H1 (cell line): ENCODE data around the gene UBE2D2. TPM values are rescaled to one million over a fixed set of nuclear protein-coding genes. Genes with fewer than 3 reads are reported as not detected.

ENCODE experiments used
- CTCF ChIA-PET: fragments of 300-600 bp; sonication (Branson Sonifier 250); formaldehyde crosslinking; loops from one replicate; lab custom pipeline; 2021; ENCODE audit not compliant: partially characterized antibody; lab: Charles Lee
- POLR2A ChIA-PET: fragments of 300-600 bp; sonication (Branson Sonifier 250); formaldehyde crosslinking; loops from one replicate; lab custom pipeline; 2021; ENCODE audit warnings: inconsistent platforms; ENCODE audit not compliant: partially characterized antibody; lab: Charles Lee
- DNase-seq, 2 experiments: peaks; one replicate each; pipeline versions ENCODE4 v3.0.0 to v3.0.0-alpha.2; 2010 to 2022; ENCODE audit warnings: low spot score in 2 of 2, low read depth in 1 of 2, mixed read lengths in 1 of 2
- FAIRE-seq: peaks from 2 replicates; lab custom pipeline; 2011; peaks lifted over from hg19 to GRCh38; lab: Jason Lieb, UNC
- H2AFZ ChIP-seq: 2 replicates; pipeline ENCODE4 v1.8.1; 2012; ENCODE audit warnings: low read length, inconsistent platforms
- H2AK5ac ChIP-seq: 2 replicates; pipeline ENCODE4 v1.6.1; 2013; ENCODE audit warnings: low read depth, low read length
- H2BK120ac ChIP-seq: replicated peaks from 2 replicates; pipeline ENCODE3; 2013; ENCODE audit warnings: low read depth, low read length, inconsistent platforms
- H2BK12ac ChIP-seq: 2 replicates; pipeline ENCODE4 v1.6.1; 2013; ENCODE audit warnings: low read depth, low read length
- H2BK15ac ChIP-seq: 2 replicates; pipeline ENCODE4 v1.6.1; 2013; ENCODE audit warnings: low read length
- H2BK20ac ChIP-seq: 2 replicates; pipeline ENCODE4 v1.6.1; 2013; ENCODE audit warnings: low read length
- H2BK5ac ChIP-seq: 2 replicates; pipeline ENCODE4 v1.6.1; 2013; ENCODE audit warnings: low read depth, low read length
- H3K14ac ChIP-seq: 2 replicates; pipeline ENCODE4 v1.6.1; 2013; ENCODE audit warnings: inconsistent platforms; ENCODE audit not compliant: insufficient read length
- H3K18ac ChIP-seq: 2 replicates; pipeline ENCODE4 v1.6.1; 2013; ENCODE audit warnings: low read length; ENCODE audit errors: extremely low read depth
- H3K23ac ChIP-seq: 2 replicates; pipeline ENCODE4 v1.6.1; 2013; ENCODE audit warnings: inconsistent platforms; ENCODE audit not compliant: insufficient read length
- H3K23me2 ChIP-seq: 2 replicates; pipeline ENCODE4 v1.6.1; 2013; ENCODE audit warnings: low read depth, low read length
- H3K27ac ChIP-seq: 2 replicates; pipeline ENCODE4 v1.6.1; 2011; ENCODE audit warnings: low read depth, low read length, inconsistent platforms
- H3K27me3 ChIP-seq, 4 experiments: replicated peaks in 1 of 4; 1 replicate in 1 of 4; 2 replicates in 3 of 4; pipeline versions ENCODE4 v1.6.1 to v1.8.1; 2011 to 2013; ENCODE audit warnings: low read length in 3 of 4, mild to moderate bottlenecking in 3 of 4, inconsistent platforms in 2 of 4, mixed read lengths in 2 of 4, moderate library complexity in 1 of 4; ENCODE audit not compliant: control insufficient read depth in 3 of 4, insufficient read depth in 3 of 4; ENCODE audit errors: extremely low read depth in 1 of 4
- H3K36me3 ChIP-seq, 4 experiments: 2 replicates each; pipeline versions ENCODE4 v1.6.1 to v1.8.1; 2011 to 2013; ENCODE audit warnings: mild to moderate bottlenecking in 4 of 4, low read length in 3 of 4, moderate library complexity in 2 of 4, control low read depth in 1 of 4, inconsistent platforms in 1 of 4; ENCODE audit not compliant: insufficient read depth in 4 of 4, control insufficient read depth in 2 of 4
- H3K4ac ChIP-seq: replicated peaks from 2 replicates; pipeline ENCODE3; 2013; ENCODE audit warnings: low read length, low read depth, mixed read lengths, inconsistent platforms; ENCODE audit not compliant: insufficient read length
- H3K4me1 ChIP-seq, 4 experiments: replicated peaks in 1 of 4; 1 replicate in 1 of 4; 2 replicates in 3 of 4; pipeline versions ENCODE4 v1.6.1 to v1.8.1; 2011 to 2013; ENCODE audit warnings: low read length in 3 of 4, inconsistent platforms in 2 of 4, mixed read lengths in 1 of 4; ENCODE audit not compliant: insufficient read depth in 4 of 4, control insufficient read depth in 3 of 4
- H3K4me2 ChIP-seq, 2 experiments: 2 replicates each; pipeline versions ENCODE4 v1.6.1 to v1.8.1; 2011 to 2013; ENCODE audit warnings: low read depth in 2 of 2, low read length in 2 of 2, control low read depth in 1 of 2, inconsistent platforms in 1 of 2, mild to moderate bottlenecking in 1 of 2; ENCODE audit not compliant: insufficient read depth in 1 of 2
- H3K4me3 ChIP-seq, 4 experiments: fragments of 200-600, 300-600 bp in 1 of 4; sonication (generic), shearing (Covaris generic), sonication (Bioruptor Twin) in 1 of 4; 2 replicates each; pipeline versions ENCODE4 v1.5.1 to v1.8.1; 2011 to 2016; ENCODE audit warnings: low read length in 4 of 4, low read depth in 3 of 4, control low read depth in 2 of 4, inconsistent platforms in 2 of 4, mild to moderate bottlenecking in 2 of 4, mixed read lengths in 1 of 4, moderate library complexity in 1 of 4; ENCODE audit not compliant: insufficient read depth in 2 of 4; ENCODE audit errors: extremely low read depth in 1 of 4
- H3K56ac ChIP-seq: replicated peaks from 2 replicates; pipeline ENCODE3; 2013; ENCODE audit warnings: low read depth, mild to moderate bottlenecking, mixed read lengths, low read length, inconsistent platforms; ENCODE audit not compliant: insufficient read length
- H3K79me1 ChIP-seq: 2 replicates; pipeline ENCODE4 v1.6.1; 2013; ENCODE audit warnings: low read depth, low read length, control low read depth
- H3K79me2 ChIP-seq, 2 experiments: 2 replicates each; pipeline versions ENCODE4 v1.6.1 to v1.8.1; 2012 to 2013; ENCODE audit warnings: low read length in 2 of 2, mild to moderate bottlenecking in 2 of 2, inconsistent platforms in 1 of 2; ENCODE audit not compliant: insufficient read depth in 2 of 2, control insufficient read depth in 1 of 2
- H3K9ac ChIP-seq, 4 experiments: replicated peaks in 1 of 4; 1 replicate in 1 of 4; 2 replicates in 3 of 4; pipeline versions ENCODE4 v1.6.1 to v1.8.1; 2011 to 2013; ENCODE audit warnings: low read depth in 3 of 4, low read length in 3 of 4, control low read depth in 2 of 4, mild to moderate bottlenecking in 2 of 4, moderate library complexity in 2 of 4, inconsistent platforms in 1 of 4; ENCODE audit errors: extremely low read depth in 1 of 4
- H3K9me3 ChIP-seq, 2 experiments: 2 replicates each; pipeline versions ENCODE4 v1.6.1 to v1.8.1; 2012 to 2013; ENCODE audit warnings: mild to moderate bottlenecking in 2 of 2, moderate library complexity in 2 of 2, control low read depth in 1 of 2, inconsistent platforms in 1 of 2, low read depth in 1 of 2, low read length in 1 of 2, mixed read lengths in 1 of 2; ENCODE audit not compliant: insufficient read depth in 2 of 2
- H4K20me1 ChIP-seq, 2 experiments: replicated peaks in 1 of 2; 2 replicates each; pipeline versions ENCODE3 to v1.8.1; 2011 to 2013; ENCODE audit warnings: inconsistent platforms in 2 of 2, low read length in 2 of 2, mild to moderate bottlenecking in 1 of 2; ENCODE audit not compliant: insufficient read depth in 2 of 2, control insufficient read depth in 1 of 2
- H4K5ac ChIP-seq: 2 replicates; pipeline ENCODE4 v1.6.1; 2013; ENCODE audit warnings: low read length, low read depth, mixed read lengths, inconsistent platforms; ENCODE audit not compliant: insufficient read length
- H4K8ac ChIP-seq: 2 replicates; pipeline ENCODE4 v1.8.0; 2013; ENCODE audit warnings: mild to moderate bottlenecking, moderate library complexity, low read length, inconsistent platforms; ENCODE audit not compliant: insufficient read depth; ENCODE audit errors: extremely low read depth
- H4K91ac ChIP-seq: replicated peaks from 2 replicates; pipeline ENCODE3; 2013; ENCODE audit warnings: low read length, mixed read lengths, inconsistent platforms; ENCODE audit not compliant: insufficient read length
- BCL11A ChIP-seq, 2 experiments: IDR thresholded peaks; one replicate each; pipeline ENCODE4 v1.6.1; 2011; ENCODE audit warnings: low read depth in 2 of 2, low read length in 2 of 2, mild to moderate bottlenecking in 2 of 2
- CBX8 ChIP-seq: fragments of 300-800, 300-1000 bp; sonication (generic); IDR thresholded peaks from 2 replicates; pipeline ENCODE4 v1.7.1; 2016; ENCODE audit warnings: low read depth, low read length, borderline replicate concordance
- GABPA ChIP-seq: IDR thresholded peaks from 2 replicates; pipeline ENCODE4 v1.6.1; 2011; ENCODE audit warnings: mild to moderate bottlenecking, low read length, moderate library complexity, borderline replicate concordance; ENCODE audit not compliant: insufficient read depth
- HDAC2 ChIP-seq, 2 experiments: fragments of 300-600 bp in 1 of 2; sonication (generic) in 1 of 2; IDR thresholded peaks; 2 replicates each; pipeline ENCODE4 v1.6.1; 2011 to 2012; ENCODE audit warnings: low read depth in 2 of 2, low read length in 2 of 2, mild to moderate bottlenecking in 2 of 2, moderate library complexity in 2 of 2, borderline replicate concordance in 1 of 2, inconsistent platforms in 1 of 2
- KDM1A ChIP-seq: fragments of 200-600, 300-600 bp; sonication (generic); IDR thresholded peaks from 2 replicates; pipeline ENCODE4 v1.7.1; 2016; ENCODE audit warnings: mild to moderate bottlenecking, low read length, borderline replicate concordance
- MAX ChIP-seq: IDR thresholded peaks from 2 replicates; pipeline ENCODE4 v1.6.1; 2012; ENCODE audit warnings: inconsistent platforms
- RAD21 ChIP-seq, 2 experiments: IDR thresholded peaks in 1 of 2; conservative IDR thresholded peaks in 1 of 2; 2 replicates each; pipeline ENCODE4 v1.6.1; 2011; ENCODE audit warnings: low read depth in 2 of 2, low read length in 2 of 2, improper control_type of control experiment in 1 of 2, inconsistent platforms in 1 of 2, mild to moderate bottlenecking in 1 of 2, moderate library complexity in 1 of 2
- RNF2 ChIP-seq: fragments of 200-900, 300-1000 bp; sonication (generic); IDR thresholded peaks from 2 replicates; pipeline ENCODE4 v1.7.1; 2016; ENCODE audit warnings: borderline replicate concordance, low read depth, mild to moderate bottlenecking, antibody characterized with exemption, low read length; ENCODE audit not compliant: poor library complexity, severe bottlenecking; ENCODE audit errors: missing control alignments
- SIN3A ChIP-seq, 2 experiments: IDR thresholded peaks in 1 of 2; conservative IDR thresholded peaks in 1 of 2; 2 replicates each; pipeline ENCODE4 v1.6.1; 2011 to 2012; ENCODE audit warnings: low read length in 2 of 2, improper control_type of control experiment in 1 of 2, low read depth in 1 of 2, mild to moderate bottlenecking in 1 of 2
- SIRT6 ChIP-seq: IDR thresholded peaks from one replicate; pipeline ENCODE4 v1.7.1; 2012; ENCODE audit warnings: low read length, inconsistent platforms
- polyA plus RNA-seq, 7 experiments: library from polyadenylated mRNA; depleted of rRNA in 3 of 7; stranded (reverse) in 5 of 7; unstranded in 2 of 7; fragments of >200 nt in 5 of 7; fragments of 200-250 nt in 2 of 7; gene quantifications; 1 replicate in 5 of 7; 2 replicates in 1 of 7; 4 replicates in 1 of 7; pipeline versions ENCODE4 v1.2.1 to v1.2.3, GENCODE V29; 2011 to 2013; ENCODE audit warnings: missing spikeins in 2 of 7, mixed read lengths in 2 of 7
- total RNA-seq: library from RNA; stranded (reverse); fragmentation: NEBNext Ultra II Directional; extraction: Animal tissue kit (Norgen Biotek cat#: 25700); gene quantifications from 2 replicates; pipeline ENCODE4 v1.2.1, GENCODE V29; 2021

UBE2D2 gene
- total and polyA plus RNA-seq, 2 of the 8 experiments (the other 6 are each of a cell fraction or from before 2014, with no cell fraction given), result 66.9 to 203 TPM

- Histone ChIP-seq H3K56ac (no peak overlapping the region), H3K14ac (no peak overlapping the region), H3K4ac (no peak overlapping the region), H4K20me1 (peaks cover 0 to 15% of the 10 kb centered on the region in 2 experiments), H4K5ac (no peak overlapping the region), H2BK120ac (no peak overlapping the region), H2BK5ac (peak overlapping the region; percentile 1; the same call in 1 of the 2 replicates), H3K4me1 (peaks cover 23 to 48% (median 37%) of the 10 kb centered on the region in 4 experiments), H3K23ac (no peak overlapping the region), H3K79me2 (peaks cover 0 to 4% of the 10 kb centered on the region in 2 experiments; a peak in 1 of 4 replicates), H2BK20ac (peak overlapping the region; percentile 37; the same call in 1 of the 2 replicates), H2BK12ac (peak overlapping the region; percentile 99; the same call in 1 of the 2 replicates), H3K9ac (no peak overlapping the region), H2AK5ac (no peak overlapping the region), H3K9me3 (no peaks in the 10 kb centered on the region), H3K79me1 (no peaks in the 10 kb centered on the region; the same call in 1 of the 2 replicates), H2BK15ac (peak overlapping the region; percentile 93; the same call in 1 of the 2 replicates), H3K27me3 (no peaks in the 10 kb centered on the region; a peak in 1 of 7 replicates), H4K91ac (no peak overlapping the region), H3K23me2 (peaks cover 6% of the 10 kb centered on the region), H3K4me2 (peak overlapping the region in 1 of 2 experiments; percentile 66; a peak in 2 of 4 replicates), H3K27ac (no peak overlapping the region), H2AFZ (no peak overlapping the region), H3K36me3 (no peaks in the 10 kb centered on the region), H3K18ac (0 out of 2 replicates have a peak overlapping the region, but pooled peaks have one; percentile 36), H4K8ac (no peak overlapping the region), H3K4me3 (no peak overlapping the region)
- CTCF ChIA-PET, result interaction anchor here (0.6 to 20.3 kb wide), 33 partner anchors 9 to 333 kb away, joined by 3 to 385 read pairs (median 10); partner anchors contain the start of gene CXXC5
- POLR2A ChIA-PET, result interaction anchor here (0.6 to 9.8 kb wide), 17 partner anchors 14 to 140 kb away, joined by 3 to 212 read pairs (median 4); partner anchors contain the start of gene CXXC5
- DNase-seq, result peak in 1 of 2 experiments; percentile 75
- no peak for FAIRE-seq
- no peak for TF ChIP-seq MAX
- TF ChIP-seq RAD21 (IDR thresholded peaks at IDR 0.05 in 1 of 2, conservative IDR thresholded peaks at IDR 0.05 in 1 of 2; ENCODE audit: low read depth in 2 of 2, low read length in 2 of 2), result peak; percentile 81 to 84
- TF ChIP-seq SIN3A (conservative IDR thresholded peaks at IDR 0.05 in 1 of 2, IDR thresholded peaks at IDR 0.05 in 1 of 2; ENCODE audit: low read depth in 1 of 2, low read length in 2 of 2), result peak in 1 of 2 experiments; percentile 49; a peak in 2 of 4 replicates
- peak; percentile 98 for TF ChIP-seq KDM1A
- no peak for TF ChIP-seq GABPA
- no peak for TF ChIP-seq CBX8
- no peak for TF ChIP-seq SIRT6
- no peak for TF ChIP-seq RNF2
- TF ChIP-seq HDAC2 (IDR thresholded peaks at IDR 0.05; ENCODE audit: borderline replicate concordance in 1 of 2, low read depth in 2 of 2, low read length in 2 of 2), result peak in 1 of 2 experiments; percentile 91; a peak in 1 of 4 replicates
- TF ChIP-seq BCL11A (IDR thresholded peaks at IDR 0.05; ENCODE audit: low read depth in 2 of 2, low read length in 2 of 2), result no peak
Measured at GRCh38 chr5:139635606-139636206, 74.6 kb downstream of the UBE2D2 start.
